IMR-90 (cell line): ENCODE data around the gene KCNT1. TPM values are rescaled to one million over a fixed set of nuclear protein-coding genes. Genes with fewer than 3 reads are reported as not detected.

Experiments
- ATAC-seq: fragments of 200-7000 bp; cut with Tn5 transposase; 2 replicates; pipeline ENCODE4 v1.9.1; 2020; ENCODE audit warnings: low read depth, mild to moderate bottlenecking, moderate library complexity
- BruUV-seq: library from RNA; stranded (reverse); fragments of 400-500 nt; replicated peaks from 2 replicates; lab custom pipeline; 2021; lab: Mats Ljungman, UMichigan
- CTCF ChIA-PET: fragments of 300-600 bp; formaldehyde crosslinking; extraction: SDS; loops from one replicate; lab custom pipeline; 2021; ENCODE audit warnings: antibody characterized with exemption; lab: Yijun Ruan, JAX
- POLR2A ChIA-PET: fragments of 300-600 bp; sonication (Branson Sonifier 250); formaldehyde crosslinking; loops from one replicate; lab custom pipeline; 2022; ENCODE audit warnings: antibody characterized with exemption; ENCODE audit not compliant: unreplicated experiment; lab: Charles Lee
- DNase-seq: peaks from one replicate; pipeline ENCODE4 v3.0.0; 2013
- H2AFZ ChIP-seq: replicated peaks from 2 replicates; pipeline ENCODE3; 2013; ENCODE audit warnings: low read length, mild to moderate bottlenecking; ENCODE audit not compliant: poor library complexity
- H2AK5ac ChIP-seq: 2 replicates; pipeline ENCODE4 v1.6.1; 2013; ENCODE audit warnings: low read depth, low read length, inconsistent platforms
- H2AK9ac ChIP-seq: replicated peaks from 2 replicates; pipeline ENCODE3; 2013; ENCODE audit warnings: mild to moderate bottlenecking, low read depth, low read length, moderate library complexity; ENCODE audit not compliant: poor library complexity
- H2BK120ac ChIP-seq: 2 replicates; pipeline ENCODE4 v1.6.1; 2013; ENCODE audit warnings: low read depth, low read length, inconsistent platforms
- H2BK15ac ChIP-seq: 3 replicates; pipeline ENCODE4 v1.6.1; 2013; ENCODE audit warnings: low read depth, low read length, inconsistent platforms
- H2BK20ac ChIP-seq: 2 replicates; pipeline ENCODE4 v1.6.1; 2013; ENCODE audit warnings: low read depth, mild to moderate bottlenecking, inconsistent platforms, low read length, moderate library complexity
- H2BK5ac ChIP-seq: 2 replicates; pipeline ENCODE4 v1.6.1; 2013; ENCODE audit warnings: mild to moderate bottlenecking, low read depth, low read length, inconsistent platforms; ENCODE audit not compliant: poor library complexity, severe bottlenecking
- H3K14ac ChIP-seq: replicated peaks from 2 replicates; pipeline ENCODE4 v1.6.1; 2013; ENCODE audit warnings: low read depth, low read length, inconsistent platforms
- H3K18ac ChIP-seq: 2 replicates; pipeline ENCODE4 v1.6.1; 2013; ENCODE audit warnings: low read depth, low read length, control low read depth
- H3K23ac ChIP-seq: 2 replicates; pipeline ENCODE4 v1.6.1; 2013; ENCODE audit warnings: low read depth, low read length, inconsistent platforms
- H3K27ac ChIP-seq: 2 replicates; pipeline ENCODE4 v1.5.1; 2013; ENCODE audit warnings: mild to moderate bottlenecking, control low read depth, low read length; ENCODE audit not compliant: insufficient read depth
- H3K27me3 ChIP-seq: 2 replicates; pipeline ENCODE4 v1.6.1; 2013; ENCODE audit warnings: low read length; ENCODE audit not compliant: control insufficient read depth, insufficient read depth
- H3K36me3 ChIP-seq: 2 replicates; pipeline ENCODE4 v1.6.1; 2013; ENCODE audit warnings: low read length, mixed read lengths; ENCODE audit not compliant: control insufficient read depth, insufficient read depth
- H3K4ac ChIP-seq: 2 replicates; pipeline ENCODE4 v1.6.1; 2013; ENCODE audit warnings: low read depth, low read length, inconsistent platforms
- H3K4me1 ChIP-seq: 2 replicates; pipeline ENCODE4 v1.6.1; 2013; ENCODE audit warnings: low read length, mixed read lengths; ENCODE audit not compliant: control insufficient read depth, insufficient read depth
- H3K4me2 ChIP-seq: 2 replicates; pipeline ENCODE4 v1.6.1; 2013; ENCODE audit warnings: low read depth, mild to moderate bottlenecking, control low read depth, low read length, moderate library complexity
- H3K4me3 ChIP-seq: 2 replicates; pipeline ENCODE4 v1.5.1; 2013; ENCODE audit warnings: low read depth, mild to moderate bottlenecking, control low read depth, low read length, moderate library complexity; ENCODE audit not compliant: insufficient read depth
- H3K56ac ChIP-seq: 2 replicates; pipeline ENCODE4 v1.6.1; 2013; ENCODE audit warnings: low read length, inconsistent platforms; ENCODE audit not compliant: insufficient read depth; ENCODE audit errors: extremely low read depth
- H3K79me1 ChIP-seq, 2 experiments: 2 replicates each; pipeline ENCODE4 v1.6.1; 2013; ENCODE audit warnings: low read length in 2 of 2, inconsistent platforms in 1 of 2, low read depth in 1 of 2
- H3K9ac ChIP-seq: 2 replicates; pipeline ENCODE4 v1.6.1; 2013; ENCODE audit warnings: low read depth, low read length, control low read depth
- H3K9me1 ChIP-seq: 2 replicates; pipeline ENCODE4 v1.6.1; 2013; ENCODE audit warnings: low read length, inconsistent platforms; ENCODE audit not compliant: insufficient read depth
- H3K9me3 ChIP-seq: 2 replicates; pipeline ENCODE4 v1.6.1; 2013; ENCODE audit warnings: low read length; ENCODE audit not compliant: control insufficient read depth, insufficient read depth
- H4K20me1 ChIP-seq: 2 replicates; pipeline ENCODE4 v1.6.1; 2013; ENCODE audit warnings: low read length, inconsistent platforms; ENCODE audit not compliant: insufficient read depth
- H4K5ac ChIP-seq: 2 replicates; pipeline ENCODE4 v1.6.1; 2013; ENCODE audit warnings: mild to moderate bottlenecking, low read depth, low read length, control low read depth
- H4K8ac ChIP-seq, 2 experiments: 2 replicates each; pipeline ENCODE4 v1.6.1; 2013; ENCODE audit warnings: low read depth in 2 of 2, low read length in 2 of 2, control low read depth in 1 of 2, inconsistent platforms in 1 of 2
- H4K91ac ChIP-seq: 2 replicates; pipeline ENCODE4 v1.6.1; 2013; ENCODE audit warnings: low read depth, low read length, inconsistent platforms; ENCODE audit not compliant: insufficient read depth
- BHLHE40 ChIP-seq: fragments of 150-350 bp; IDR thresholded peaks from 2 replicates; pipeline ENCODE4 v1.6.1; 2016; ENCODE audit warnings: mild to moderate bottlenecking, low read depth, low read length
- CEBPB ChIP-seq: IDR thresholded peaks from 2 replicates; pipeline ENCODE4 v1.6.1; 2012; ENCODE audit warnings: low read depth, low read length, improper control_type of control experiment
- CHD1 ChIP-seq: IDR thresholded peaks from 2 replicates; pipeline ENCODE4 v1.6.1; 2012; ENCODE audit warnings: low read depth, low read length, improper control_type of control experiment
- FOS ChIP-seq: fragments of 150-350 bp; IDR thresholded peaks from 2 replicates; pipeline ENCODE4 v1.6.1; 2016; ENCODE audit warnings: low read depth, low read length
- MAFK ChIP-seq: IDR thresholded peaks from 2 replicates; pipeline ENCODE4 v1.6.1; 2012; ENCODE audit warnings: low read depth, low read length, improper control_type of control experiment
- MAZ ChIP-seq: IDR thresholded peaks from 2 replicates; pipeline ENCODE4 v1.6.1; 2012; ENCODE audit warnings: low read depth, mild to moderate bottlenecking, low read length, improper control_type of control experiment, moderate library complexity, borderline replicate concordance
- MXI1 ChIP-seq: IDR thresholded peaks from 2 replicates; pipeline ENCODE4 v1.6.1; 2012; ENCODE audit warnings: low read depth, mild to moderate bottlenecking, low read length, moderate library complexity, borderline replicate concordance
- NFE2L2 ChIP-seq: fragments of 150-350 bp; IDR thresholded peaks from 2 replicates; pipeline ENCODE4 v1.6.1; 2016; ENCODE audit warnings: low read depth, mild to moderate bottlenecking, low read length
- POLR2A ChIP-seq: IDR thresholded peaks from 2 replicates; pipeline ENCODE4 v1.6.1; 2012; ENCODE audit warnings: mild to moderate bottlenecking, low read depth, low read length
- RAD21 ChIP-seq: IDR thresholded peaks from 2 replicates; pipeline ENCODE4 v1.6.1; 2012; ENCODE audit warnings: low read length, improper control_type of control experiment
- RCOR1 ChIP-seq: IDR thresholded peaks from 2 replicates; pipeline ENCODE4 v1.6.1; 2012; ENCODE audit warnings: mild to moderate bottlenecking, low read length, improper control_type of control experiment; ENCODE audit not compliant: insufficient replicate concordance
- RFX5 ChIP-seq: IDR thresholded peaks from 2 replicates; pipeline ENCODE4 v1.8.0; 2012; ENCODE audit warnings: low read depth, mild to moderate bottlenecking, low read length, moderate library complexity
- SMC3 ChIP-seq: fragments of 150-350 bp; IDR thresholded peaks from 2 replicates; pipeline ENCODE4 v1.6.1; 2016; ENCODE audit warnings: low read depth, mild to moderate bottlenecking, antibody characterized with exemption, low read length, moderate library complexity
- USF2 ChIP-seq: fragments of 150-350 bp; IDR thresholded peaks from 2 replicates; pipeline ENCODE4 v1.6.1; 2017; ENCODE audit warnings: mild to moderate bottlenecking, antibody characterized with exemption, low read length, low read depth
- WGBS, 2 experiments: methylation state at CpG; one replicate each; pipeline versions ENCODE4 v1.1.5 to v1.1.7; 2013; ENCODE audit warnings: missing lambda C conversion rate in 2 of 2; ENCODE audit not compliant: insufficient read length in 1 of 2; ENCODE audit errors: extremely low coverage in 2 of 2; 5-methylcytosine and 5-hydroxymethylcytosine counted together
- dilution Hi-C: fragments of 300-500 bp; cut with HindIII; formaldehyde crosslinking; loops from one replicate; pipeline ENCODE4 v1.14.3; 2018; ENCODE audit warnings: low sequenced_read_pairs; ENCODE audit not compliant: unreplicated experiment
- in situ Hi-C: fragments of 300-500 bp; cut with MboI; formaldehyde crosslinking; loops from 3 replicates; pipeline ENCODE4 v1.14.3; 2019; ENCODE audit warnings: low sequenced_read_pairs, inconsistent platforms, mixed read lengths
- intact Hi-C: fragments of 100-400 bp; cut with micrococcal nuclease; formaldehyde crosslinking; loops from 2 replicates; pipeline ENCODE4 v1.10.0; 2022
- polyA plus RNA-seq, 3 experiments: library from polyadenylated mRNA; depleted of rRNA; stranded (reverse); fragments of >200 nt; gene quantifications; 2 replicates each; pipeline ENCODE4 v1.2.3, GENCODE V29; 2012; ENCODE audit warnings: low replicate concordance in 1 of 3
- total RNA-seq: library from RNA; depleted of rRNA; stranded (reverse); fragments of >200 nt; gene quantifications from 2 replicates; pipeline ENCODE4 v1.2.3, GENCODE V29; 2012
- TF ChIP-seq, protein P1 (sequence below): conservative IDR thresholded peaks from 2 replicates; pipeline ENCODE4 v1.5.1; 2012; ENCODE audit warnings: mild to moderate bottlenecking, low read depth, low read length, improper control_type of control experiment
- TF ChIP-seq, protein P2 (sequence below): fragments of 150-350 bp; IDR thresholded peaks from 2 replicates; pipeline ENCODE4 v1.6.1; 2016; ENCODE audit warnings: low read depth, mild to moderate bottlenecking, low read length, moderate library complexity, borderline replicate concordance

The KCNT1 gene
- total and polyA plus RNA-seq, 2 of the 4 experiments (the other 2 are of a cell fraction): not detected

GRCh38 chr9:135667463-135668001 lies 34.5 kb upstream of the KCNT1 start:
- dilution Hi-C loops: no loop called here
- in situ Hi-C loops: no loop called here
- Histone ChIP-seq H3K79me1 (no peaks in the 10 kb centered on the region), H3K18ac (no peak overlapping the region), H2BK20ac (no peak overlapping the region), H2BK15ac (no peak overlapping the region), H3K14ac (no peak overlapping the region), H4K20me1 (no peaks in the 10 kb centered on the region), H3K4me2 (no peak overlapping the region), H3K4me1 (no peaks in the 10 kb centered on the region), H3K56ac (no peak overlapping the region), H3K27me3 (no peaks in the 10 kb centered on the region), H3K36me3 (no peaks in the 10 kb centered on the region), H3K27ac (no peak overlapping the region), H3K4me3 (no peak overlapping the region), H2AFZ (no peak overlapping the region), H4K8ac (no peak overlapping the region), H3K23ac (no peak overlapping the region), H3K4ac (no peak overlapping the region), H2BK120ac (no peak overlapping the region), H2AK9ac (no peak overlapping the region), H2BK5ac (no peak overlapping the region), H4K5ac (no peak overlapping the region), H3K9me3 (peaks cover 3% of the 10 kb centered on the region; the same call in 1 of the 2 replicates), H4K91ac (no peak overlapping the region), H2AK5ac (no peak overlapping the region), H3K9ac (no peak overlapping the region), H3K9me1 (no peaks in the 10 kb centered on the region)
- ChIA-PET POLR2A (no interaction called here), CTCF (no interaction called here)
- ATAC-seq: no peak
- DNase-seq: no peak
- intact Hi-C loops: no loop called here
- WGBS, 2 experiments: 30% methylated on average over 2 of the region's 9 CpGs; no CpG with 5 or more reads in 1 of the 2 experiments
- TF ChIP-seq, protein P1, sequence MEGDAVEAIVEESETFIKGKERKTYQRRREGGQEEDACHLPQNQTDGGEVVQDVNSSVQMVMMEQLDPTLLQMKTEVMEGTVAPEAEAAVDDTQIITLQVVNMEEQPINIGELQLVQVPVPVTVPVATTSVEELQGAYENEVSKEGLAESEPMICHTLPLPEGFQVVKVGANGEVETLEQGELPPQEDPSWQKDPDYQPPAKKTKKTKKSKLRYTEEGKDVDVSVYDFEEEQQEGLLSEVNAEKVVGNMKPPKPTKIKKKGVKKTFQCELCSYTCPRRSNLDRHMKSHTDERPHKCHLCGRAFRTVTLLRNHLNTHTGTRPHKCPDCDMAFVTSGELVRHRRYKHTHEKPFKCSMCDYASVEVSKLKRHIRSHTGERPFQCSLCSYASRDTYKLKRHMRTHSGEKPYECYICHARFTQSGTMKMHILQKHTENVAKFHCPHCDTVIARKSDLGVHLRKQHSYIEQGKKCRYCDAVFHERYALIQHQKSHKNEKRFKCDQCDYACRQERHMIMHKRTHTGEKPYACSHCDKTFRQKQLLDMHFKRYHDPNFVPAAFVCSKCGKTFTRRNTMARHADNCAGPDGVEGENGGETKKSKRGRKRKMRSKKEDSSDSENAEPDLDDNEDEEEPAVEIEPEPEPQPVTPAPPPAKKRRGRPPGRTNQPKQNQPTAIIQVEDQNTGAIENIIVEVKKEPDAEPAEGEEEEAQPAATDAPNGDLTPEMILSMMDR: no peak
- no peak for TF ChIP-seq RAD21
- TF ChIP-seq, protein P2, sequence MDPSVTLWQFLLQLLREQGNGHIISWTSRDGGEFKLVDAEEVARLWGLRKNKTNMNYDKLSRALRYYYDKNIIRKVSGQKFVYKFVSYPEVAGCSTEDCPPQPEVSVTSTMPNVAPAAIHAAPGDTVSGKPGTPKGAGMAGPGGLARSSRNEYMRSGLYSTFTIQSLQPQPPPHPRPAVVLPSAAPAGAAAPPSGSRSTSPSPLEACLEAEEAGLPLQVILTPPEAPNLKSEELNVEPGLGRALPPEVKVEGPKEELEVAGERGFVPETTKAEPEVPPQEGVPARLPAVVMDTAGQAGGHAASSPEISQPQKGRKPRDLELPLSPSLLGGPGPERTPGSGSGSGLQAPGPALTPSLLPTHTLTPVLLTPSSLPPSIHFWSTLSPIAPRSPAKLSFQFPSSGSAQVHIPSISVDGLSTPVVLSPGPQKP: no peak
- no peak for TF ChIP-seq MAZ
- no peak for TF ChIP-seq MXI1
- no peak for TF ChIP-seq CEBPB
- TF ChIP-seq POLR2A: no peak
- no peak for TF ChIP-seq CHD1
- TF ChIP-seq FOS: no peak
- no peak for TF ChIP-seq NFE2L2
- TF ChIP-seq RCOR1: no peak
- no peak for TF ChIP-seq USF2
- no peak for TF ChIP-seq BHLHE40
- TF ChIP-seq SMC3: no peak
- TF ChIP-seq MAFK: no peak
- no peak for TF ChIP-seq RFX5
- no TSS peak for BruUV-seq
